Panc1 (cell line): Measurements from ENCODE around the gene XYLT1. TPM values are rescaled to one million over a fixed set of nuclear protein-coding genes. Genes with fewer than 3 reads are reported as not detected.

Experiments used
- ATAC-seq: fragments of 200-7000 bp; cut with Tn5 transposase; 2 replicates; pipeline ENCODE4 v1.9.1; 2020; ENCODE audit warnings: mild to moderate bottlenecking, moderate library complexity
- BruUV-seq: library from RNA; stranded (reverse); fragments of 400-500 nt; replicated peaks from 2 replicates; lab custom pipeline; 2021; lab: Mats Ljungman, UMichigan
- CTCF ChIA-PET: fragments of 300-600 bp; sonication (Branson Sonifier 250); formaldehyde crosslinking; loops from one replicate; lab custom pipeline; 2022; ENCODE audit warnings: antibody characterized with exemption; lab: Charles Lee
- POLR2A ChIA-PET: fragments of 300-600 bp; sonication (Branson Sonifier 250); formaldehyde crosslinking; loops from one replicate; lab custom pipeline; 2022; ENCODE audit warnings: antibody characterized with exemption; lab: Charles Lee
- DNase-seq: peaks from one replicate; pipeline ENCODE4 v3.0.0-alpha.2; 2010; ENCODE audit warnings: low read depth, low spot score
- H3K27ac ChIP-seq: 2 replicates; pipeline ENCODE4 v1.5.1; 2011; ENCODE audit warnings: mild to moderate bottlenecking, low read length, inconsistent platforms
- H3K27me3 ChIP-seq: fragments of 200-500 bp; sonication (Bioruptor generic); 2 replicates; pipeline ENCODE4 v1.6.0; 2014; ENCODE audit warnings: low read length, inconsistent platforms; ENCODE audit not compliant: control insufficient read depth, insufficient read depth
- H3K36me3 ChIP-seq: fragments of 200-500 bp; sonication (Bioruptor generic); 2 replicates; pipeline ENCODE4 v1.5.1; 2014; ENCODE audit warnings: inconsistent platforms, mild to moderate bottlenecking, low read length, moderate library complexity; ENCODE audit not compliant: control insufficient read depth, insufficient read depth
- H3K4me1 ChIP-seq: 2 replicates; pipeline ENCODE4 v1.5.1; 2011; ENCODE audit warnings: inconsistent platforms, mild to moderate bottlenecking, low read length, moderate library complexity; ENCODE audit not compliant: control insufficient read depth, insufficient read depth
- H3K4me3 ChIP-seq, 2 experiments: 2 replicates each; pipeline ENCODE4 v1.5.1; 2011 to 2012; ENCODE audit warnings: low read depth in 2 of 2, low read length in 2 of 2, mild to moderate bottlenecking in 2 of 2, inconsistent platforms in 1 of 2, moderate library complexity in 1 of 2
- H3K9me3 ChIP-seq: fragments of 200-500 bp; sonication (Bioruptor generic); 2 replicates; pipeline ENCODE4 v1.5.1; 2014; ENCODE audit warnings: low read depth, mild to moderate bottlenecking, inconsistent platforms, low read length, moderate library complexity; ENCODE audit not compliant: control insufficient read depth, insufficient read depth
- POLR2AphosphoS5 ChIP-seq: IDR thresholded peaks from 2 replicates; pipeline ENCODE4 v1.6.1; 2012; ENCODE audit warnings: mild to moderate bottlenecking, low read depth, low read length, moderate library complexity
- SIN3A ChIP-seq: IDR thresholded peaks from 2 replicates; pipeline ENCODE4 v1.6.1; 2012; ENCODE audit warnings: low read depth, mild to moderate bottlenecking, low read length, moderate library complexity, borderline replicate concordance; ENCODE audit not compliant: insufficient read depth
- TCF7L2 ChIP-seq: IDR thresholded peaks from 2 replicates; pipeline ENCODE4 v1.6.1; 2011; ENCODE audit warnings: mild to moderate bottlenecking, low read depth, low read length, inconsistent platforms
- in situ Hi-C: cut with HindIII; loops from 2 replicates; pipeline ENCODE4 v1.10.0; 2016; ENCODE audit warnings: low sequenced_read_pairs, low pct_unique_long_range_greater_than_20kb
- intact Hi-C: fragments of 100-400 bp; cut with micrococcal nuclease; formaldehyde crosslinking; loops from one replicate; pipeline ENCODE4 v1.10.0; 2022; ENCODE audit not compliant: unreplicated experiment
- total RNA-seq: library from RNA; stranded (reverse); gene quantifications from one replicate; pipeline ENCODE4 v1.2.1, GENCODE V29; 2021; ENCODE audit not compliant: unreplicated experiment
- TF ChIP-seq, protein P1 (sequence below), 2 experiments: IDR thresholded peaks; 2 replicates each; pipeline ENCODE4 v1.6.1; 2011 to 2012; ENCODE audit warnings: low read depth in 2 of 2, control low read depth in 1 of 2, low read length in 1 of 2, mild to moderate bottlenecking in 1 of 2, moderate library complexity in 1 of 2; ENCODE audit not compliant: insufficient read depth in 1 of 2
- TF ChIP-seq, protein P2 (sequence below): fragments of 450-650 bp; IDR thresholded peaks from 2 replicates; pipeline ENCODE4 v1.5.1; 2017; ENCODE audit warnings: mild to moderate bottlenecking

The XYLT1 gene
- total RNA-seq, 1 experiment from 2014 or later = 0.62 TPM

DNA sequence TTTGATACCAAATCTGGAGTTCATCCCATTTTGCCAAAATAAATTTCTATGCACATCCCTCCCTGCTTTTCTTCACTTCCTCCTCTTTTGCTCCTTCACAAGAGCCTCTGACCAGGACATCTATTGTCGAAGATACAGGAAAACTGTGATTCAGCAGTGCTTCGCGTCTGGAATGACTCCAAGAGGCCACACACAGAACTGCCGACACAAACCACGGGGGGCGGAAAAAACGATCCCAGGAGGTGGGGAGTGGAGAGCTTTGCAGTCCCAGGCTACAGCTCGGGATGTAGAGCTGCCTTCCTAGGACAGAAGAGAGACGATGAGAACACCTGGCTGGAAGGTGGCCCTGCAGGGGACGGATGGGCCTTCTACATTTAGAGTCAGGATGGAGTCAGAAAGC lies 102.8 kb downstream of the XYLT1 start:
- TF ChIP-seq, protein P1, sequence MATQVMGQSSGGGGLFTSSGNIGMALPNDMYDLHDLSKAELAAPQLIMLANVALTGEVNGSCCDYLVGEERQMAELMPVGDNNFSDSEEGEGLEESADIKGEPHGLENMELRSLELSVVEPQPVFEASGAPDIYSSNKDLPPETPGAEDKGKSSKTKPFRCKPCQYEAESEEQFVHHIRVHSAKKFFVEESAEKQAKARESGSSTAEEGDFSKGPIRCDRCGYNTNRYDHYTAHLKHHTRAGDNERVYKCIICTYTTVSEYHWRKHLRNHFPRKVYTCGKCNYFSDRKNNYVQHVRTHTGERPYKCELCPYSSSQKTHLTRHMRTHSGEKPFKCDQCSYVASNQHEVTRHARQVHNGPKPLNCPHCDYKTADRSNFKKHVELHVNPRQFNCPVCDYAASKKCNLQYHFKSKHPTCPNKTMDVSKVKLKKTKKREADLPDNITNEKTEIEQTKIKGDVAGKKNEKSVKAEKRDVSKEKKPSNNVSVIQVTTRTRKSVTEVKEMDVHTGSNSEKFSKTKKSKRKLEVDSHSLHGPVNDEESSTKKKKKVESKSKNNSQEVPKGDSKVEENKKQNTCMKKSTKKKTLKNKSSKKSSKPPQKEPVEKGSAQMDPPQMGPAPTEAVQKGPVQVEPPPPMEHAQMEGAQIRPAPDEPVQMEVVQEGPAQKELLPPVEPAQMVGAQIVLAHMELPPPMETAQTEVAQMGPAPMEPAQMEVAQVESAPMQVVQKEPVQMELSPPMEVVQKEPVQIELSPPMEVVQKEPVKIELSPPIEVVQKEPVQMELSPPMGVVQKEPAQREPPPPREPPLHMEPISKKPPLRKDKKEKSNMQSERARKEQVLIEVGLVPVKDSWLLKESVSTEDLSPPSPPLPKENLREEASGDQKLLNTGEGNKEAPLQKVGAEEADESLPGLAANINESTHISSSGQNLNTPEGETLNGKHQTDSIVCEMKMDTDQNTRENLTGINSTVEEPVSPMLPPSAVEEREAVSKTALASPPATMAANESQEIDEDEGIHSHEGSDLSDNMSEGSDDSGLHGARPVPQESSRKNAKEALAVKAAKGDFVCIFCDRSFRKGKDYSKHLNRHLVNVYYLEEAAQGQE (IDR thresholded peaks at IDR 0.05; ENCODE audit: insufficient read depth in 1 of 2, low read depth in 2 of 2, low read length in 1 of 2) = no peak
- TF ChIP-seq, protein P2, sequence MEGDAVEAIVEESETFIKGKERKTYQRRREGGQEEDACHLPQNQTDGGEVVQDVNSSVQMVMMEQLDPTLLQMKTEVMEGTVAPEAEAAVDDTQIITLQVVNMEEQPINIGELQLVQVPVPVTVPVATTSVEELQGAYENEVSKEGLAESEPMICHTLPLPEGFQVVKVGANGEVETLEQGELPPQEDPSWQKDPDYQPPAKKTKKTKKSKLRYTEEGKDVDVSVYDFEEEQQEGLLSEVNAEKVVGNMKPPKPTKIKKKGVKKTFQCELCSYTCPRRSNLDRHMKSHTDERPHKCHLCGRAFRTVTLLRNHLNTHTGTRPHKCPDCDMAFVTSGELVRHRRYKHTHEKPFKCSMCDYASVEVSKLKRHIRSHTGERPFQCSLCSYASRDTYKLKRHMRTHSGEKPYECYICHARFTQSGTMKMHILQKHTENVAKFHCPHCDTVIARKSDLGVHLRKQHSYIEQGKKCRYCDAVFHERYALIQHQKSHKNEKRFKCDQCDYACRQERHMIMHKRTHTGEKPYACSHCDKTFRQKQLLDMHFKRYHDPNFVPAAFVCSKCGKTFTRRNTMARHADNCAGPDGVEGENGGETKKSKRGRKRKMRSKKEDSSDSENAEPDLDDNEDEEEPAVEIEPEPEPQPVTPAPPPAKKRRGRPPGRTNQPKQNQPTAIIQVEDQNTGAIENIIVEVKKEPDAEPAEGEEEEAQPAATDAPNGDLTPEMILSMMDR = no peak
- TF ChIP-seq TCF7L2 (no peak), SIN3A (no peak), POLR2AphosphoS5 (no peak)
- Histone ChIP-seq H3K9me3 (no peaks in the 10 kb centered on the region), H3K27ac (no peak overlapping the region), H3K36me3 (no peaks in the 10 kb centered on the region), H3K4me3 (no peak overlapping the region), H3K4me1 (no peaks in the 10 kb centered on the region), H3K27me3 (peaks cover 3% of the 10 kb centered on the region)
- ATAC-seq = no peak
- ChIA-PET CTCF (no interaction called here), POLR2A (no interaction called here)
- intact Hi-C loops (no loop called here), in situ Hi-C loops (no loop called here)
- DNase-seq = no peak
- BruUV-seq = no TSS peak

DNA sequence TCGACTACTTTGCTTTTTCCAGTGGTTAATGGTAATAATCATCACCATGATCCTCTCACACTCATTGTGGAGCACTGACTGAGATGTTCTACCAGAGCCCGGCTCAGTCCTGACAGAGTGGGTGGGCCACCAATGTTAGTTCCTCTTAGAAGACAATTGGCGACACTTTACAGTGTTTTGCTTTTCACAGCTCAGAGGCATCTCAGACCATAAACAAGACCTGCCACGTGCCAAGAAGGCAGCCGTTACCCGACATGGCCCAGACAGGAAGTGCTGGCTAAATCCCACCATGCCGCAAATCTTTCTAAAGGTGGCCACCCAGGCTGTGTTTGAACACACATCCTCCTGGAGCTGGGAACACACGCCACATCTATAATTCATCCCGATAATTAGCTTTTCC lies 103.7 kb downstream of the XYLT1 start:
- POLR2A ChIA-PET = no interaction called here
- ATAC-seq (no peak), DNase-seq (no peak)
- no peaks in the 10 kb centered on the region for H3K4me1 ChIP-seq
- in situ Hi-C loops (no loop called here), intact Hi-C loops (no loop called here)
- H3K4me3 ChIP-seq = no peak overlapping the region
- no peaks in the 10 kb centered on the region for H3K36me3 ChIP-seq
- H3K27me3 ChIP-seq = peaks cover 3% of the 10 kb centered on the region
- no peak overlapping the region for H3K27ac ChIP-seq
- H3K9me3 ChIP-seq = no peaks in the 10 kb centered on the region
- TF ChIP-seq, protein P1 (IDR thresholded peaks at IDR 0.05; ENCODE audit: insufficient read depth in 1 of 2, low read depth in 2 of 2, low read length in 1 of 2) = no peak
- TF ChIP-seq, protein P2 = no peak
- TF ChIP-seq SIN3A (no peak), TCF7L2 (no peak), POLR2AphosphoS5 (no peak)
- CTCF ChIA-PET = interaction anchor here (0.6 kb wide), 1 partner anchor 113 kb away, joined by 3 read pairs; no protein-coding TSS in a partner anchor
- no TSS peak for BruUV-seq
